IPS-18a (cell line): Measurements from ENCODE around the gene RAPGEF4.

Experiments
- H3K27ac ChIP-seq: one replicate; pipeline ENCODE4 v1.5.1; 2013; ENCODE audit warnings: low read length
- H3K27me3 ChIP-seq: one replicate; pipeline ENCODE4 v1.6.1; 2013; ENCODE audit warnings: mild to moderate bottlenecking, low read length; ENCODE audit not compliant: control insufficient read depth, insufficient read depth
- H3K36me3 ChIP-seq: one replicate; pipeline ENCODE4 v1.6.1; 2013; ENCODE audit warnings: low read depth, low read length; ENCODE audit not compliant: control insufficient read depth
- H3K4me1 ChIP-seq: one replicate; pipeline ENCODE4 v1.6.1; 2013; ENCODE audit warnings: low read depth, low read length; ENCODE audit not compliant: control insufficient read depth
- H3K4me3 ChIP-seq: one replicate; pipeline ENCODE4 v1.5.1; 2013; ENCODE audit warnings: low read length
- H3K9ac ChIP-seq: one replicate; pipeline ENCODE4 v1.6.1; 2013; ENCODE audit warnings: mild to moderate bottlenecking, low read length, moderate library complexity
- H3K9me3 ChIP-seq: one replicate; pipeline ENCODE4 v1.6.1; 2013; ENCODE audit warnings: low read depth, low read length; ENCODE audit not compliant: control insufficient read depth

RAPGEF4 gene

DNA sequence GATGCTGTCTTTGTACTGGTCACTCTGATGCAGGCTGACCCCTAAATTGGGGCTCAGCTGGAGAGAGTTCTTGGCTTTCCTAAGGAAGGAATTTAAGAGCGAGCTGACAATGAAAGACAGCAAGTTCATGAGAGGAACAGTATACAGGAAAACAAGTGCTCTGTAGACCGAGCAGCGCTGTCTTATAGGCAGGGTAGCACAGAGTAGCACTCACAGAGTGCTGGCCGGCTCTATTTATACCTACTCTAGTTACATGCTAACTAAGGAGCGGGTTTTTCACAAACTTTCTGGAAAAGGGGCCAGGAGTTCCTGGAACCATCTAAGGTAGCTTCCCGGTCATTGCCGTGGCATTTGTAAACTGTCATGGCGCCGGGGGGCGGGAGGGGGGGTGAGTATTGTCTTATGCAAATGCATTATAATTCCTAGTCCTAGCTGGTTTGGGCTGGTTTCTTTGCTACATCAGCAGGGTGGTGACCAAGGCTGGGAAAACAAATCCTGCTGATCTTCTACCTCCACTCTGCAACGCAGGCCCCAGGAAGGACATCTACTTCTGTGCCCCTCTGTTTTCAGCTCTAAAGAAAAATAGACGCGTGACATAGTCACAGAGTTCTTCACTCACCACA, 308.4 kb downstream of the RAPGEF4 start:
- Histone ChIP-seq H3K9ac (no peak overlapping the region), H3K27me3 (no peaks in the 10 kb centered on the region), H3K27ac (no peak overlapping the region), H3K4me1 (no peaks in the 10 kb centered on the region), H3K9me3 (no peaks in the 10 kb centered on the region), H3K36me3 (no peaks in the 10 kb centered on the region), H3K4me3 (no peak overlapping the region)

DNA sequence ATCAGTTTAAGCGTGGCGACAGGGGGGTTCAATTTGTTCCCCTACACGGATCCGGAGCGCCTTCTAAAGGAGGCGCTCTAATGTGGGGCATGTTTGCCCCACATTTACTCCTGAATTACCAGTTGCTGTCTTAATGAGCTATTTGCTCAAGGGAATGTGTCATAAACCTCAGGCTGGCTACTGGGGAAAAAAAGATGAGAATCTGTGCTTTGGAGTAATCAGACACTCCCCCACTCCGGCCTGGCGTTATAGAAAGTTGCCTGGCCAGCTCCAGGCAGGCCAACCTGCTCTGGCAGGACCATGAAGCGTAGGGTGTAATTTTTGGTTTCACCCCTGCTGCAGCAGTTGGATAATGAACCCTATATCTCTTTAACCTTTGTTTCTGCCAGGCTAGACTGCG, 309.0 kb downstream of the RAPGEF4 start:
- Histone ChIP-seq H3K27ac (no peak overlapping the region), H3K4me1 (no peaks in the 10 kb centered on the region), H3K9me3 (no peaks in the 10 kb centered on the region), H3K9ac (no peak overlapping the region), H3K4me3 (no peak overlapping the region), H3K36me3 (no peaks in the 10 kb centered on the region), H3K27me3 (no peaks in the 10 kb centered on the region)

DNA sequence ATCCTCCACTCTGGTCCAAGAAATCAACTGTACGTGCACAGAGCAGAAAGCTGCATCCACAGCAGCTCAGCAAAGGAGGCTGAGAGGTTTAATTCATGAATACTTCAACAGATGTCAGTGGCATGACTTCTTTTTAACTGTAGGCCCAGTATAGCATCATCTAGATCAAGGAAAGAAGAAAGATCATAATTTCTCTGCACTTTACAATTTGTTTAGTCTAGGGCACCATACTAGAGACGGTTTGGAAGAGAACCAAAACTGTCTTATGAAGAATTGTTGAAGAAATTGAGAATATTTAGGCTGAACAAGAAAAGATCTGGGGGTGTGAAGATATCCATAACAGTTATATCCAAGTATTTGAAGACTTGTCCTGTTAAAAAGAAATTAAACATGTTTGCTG, 309.5 kb downstream of the RAPGEF4 start:
- H3K27ac ChIP-seq, result no peak overlapping the region

DNA sequence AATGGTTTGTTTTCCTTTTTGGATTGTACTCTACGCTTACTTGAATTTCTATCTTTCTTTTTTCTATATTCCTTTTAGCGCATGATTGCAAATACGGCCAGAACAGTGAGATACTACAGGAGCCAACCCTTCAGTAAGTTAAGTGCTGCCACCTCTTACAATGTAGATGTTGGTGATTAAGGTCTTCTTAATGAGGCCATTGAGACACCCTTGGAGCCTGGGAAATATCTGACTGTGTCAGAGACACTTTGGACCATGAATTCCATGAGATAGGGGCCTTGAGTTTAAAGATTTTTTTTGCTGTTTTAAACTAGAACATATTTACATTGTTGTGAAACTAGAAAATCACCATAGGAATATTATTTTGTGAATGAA, 312.9 kb downstream of the RAPGEF4 start:
- H3K36me3 ChIP-seq, result no peaks in the 10 kb centered on the region
- H3K9ac ChIP-seq, result no peak overlapping the region
- no peak overlapping the region for H3K27ac ChIP-seq
- no peaks in the 10 kb centered on the region for H3K27me3 ChIP-seq
- no peak overlapping the region for H3K4me3 ChIP-seq
- H3K4me1 ChIP-seq, result no peaks in the 10 kb centered on the region
- H3K9me3 ChIP-seq, result no peaks in the 10 kb centered on the region

More for the DNA sequence above, 309.5 kb downstream of the RAPGEF4 start:
- Histone ChIP-seq H3K27me3 (no peaks in the 10 kb centered on the region), H3K36me3 (no peaks in the 10 kb centered on the region), H3K4me3 (no peak overlapping the region), H3K4me1 (no peaks in the 10 kb centered on the region), H3K9me3 (no peaks in the 10 kb centered on the region), H3K9ac (no peak overlapping the region)

DNA sequence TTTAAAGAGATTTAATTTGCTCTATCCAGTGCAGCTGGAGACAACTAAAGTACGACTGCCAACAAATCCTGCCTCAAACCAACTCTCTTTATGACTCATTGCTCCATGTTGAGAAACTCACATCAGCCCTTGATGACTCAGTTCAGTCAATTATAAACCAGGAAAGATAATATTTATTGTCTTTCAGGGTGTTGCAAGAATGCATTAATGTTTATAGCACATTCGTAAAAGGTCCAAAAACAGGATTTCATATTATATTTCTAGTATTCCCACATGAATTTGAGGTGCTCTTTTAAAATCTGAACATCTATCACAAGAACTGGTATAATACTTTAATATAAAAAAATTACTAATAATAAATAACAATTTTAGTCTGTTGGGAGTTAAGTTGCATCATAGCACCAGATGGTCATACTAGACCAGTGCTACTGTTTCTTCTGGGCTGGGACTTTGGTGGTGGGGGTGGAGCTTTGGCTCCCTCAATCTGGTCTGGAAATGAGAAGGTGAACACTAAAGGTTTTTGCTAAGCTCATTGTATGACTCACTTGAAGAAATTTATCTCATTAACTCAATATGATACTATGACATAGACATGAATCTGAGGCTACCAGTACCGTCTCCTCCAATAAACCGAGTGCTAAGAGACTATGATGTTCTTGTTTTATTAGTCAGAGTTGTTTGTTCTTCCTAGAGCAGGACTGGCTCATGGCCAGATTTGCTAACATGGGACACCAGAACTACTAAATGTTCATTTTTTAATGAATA, 313.4 kb downstream of the RAPGEF4 start:
- H3K27ac ChIP-seq, result no peak overlapping the region
- H3K4me3 ChIP-seq, result no peak overlapping the region

DNA sequence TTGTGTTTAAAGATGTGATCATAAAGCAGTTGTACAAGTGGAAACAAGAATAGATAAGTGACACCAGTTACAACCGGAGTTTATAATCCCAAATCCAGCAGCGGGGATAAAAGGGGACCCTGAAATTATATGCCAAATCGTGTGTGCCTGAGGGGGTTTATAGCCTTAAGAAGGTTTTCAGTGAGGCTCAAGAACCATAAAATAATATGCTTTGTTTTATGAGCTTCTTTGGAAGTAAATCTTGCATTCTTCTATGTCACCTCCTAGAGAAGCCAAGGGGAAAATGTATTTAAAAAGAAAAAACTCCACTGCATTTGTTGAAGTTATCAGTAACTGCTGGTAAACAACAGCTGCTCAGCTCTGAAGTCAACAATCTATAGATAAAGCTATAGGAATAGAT, 314.2 kb downstream of the RAPGEF4 start:
- H3K27ac ChIP-seq, result no peak overlapping the region
- no peak overlapping the region for H3K4me3 ChIP-seq
- H3K9ac ChIP-seq, result no peak overlapping the region
- H3K9me3 ChIP-seq, result no peaks in the 10 kb centered on the region
- H3K36me3 ChIP-seq, result no peaks in the 10 kb centered on the region
- no peaks in the 10 kb centered on the region for H3K4me1 ChIP-seq
- no peaks in the 10 kb centered on the region for H3K27me3 ChIP-seq

More for the DNA sequence above, 313.4 kb downstream of the RAPGEF4 start:
- no peak overlapping the region for H3K9ac ChIP-seq
- no peaks in the 10 kb centered on the region for H3K9me3 ChIP-seq
- no peaks in the 10 kb centered on the region for H3K27me3 ChIP-seq
- H3K36me3 ChIP-seq, result no peaks in the 10 kb centered on the region
- no peaks in the 10 kb centered on the region for H3K4me1 ChIP-seq

DNA sequence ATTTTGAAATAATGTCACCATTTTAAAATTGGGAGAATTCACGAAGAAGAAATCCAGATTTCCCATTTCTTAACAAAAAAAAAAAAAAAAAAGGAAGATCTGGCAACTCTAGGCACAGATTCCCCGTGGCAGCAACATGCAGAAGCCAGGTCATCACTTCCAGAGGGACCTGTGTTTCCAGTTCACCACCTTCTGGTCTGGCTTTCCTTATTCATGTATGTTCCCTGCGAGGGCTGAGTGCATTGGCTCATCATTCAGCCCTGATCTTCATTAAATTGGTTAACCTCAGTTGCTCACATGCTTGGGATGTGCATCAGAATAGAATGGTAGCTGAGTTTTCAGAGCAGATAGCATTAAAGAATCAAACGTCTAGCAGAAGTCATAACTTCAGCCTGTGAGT, 315.0 kb downstream of the RAPGEF4 start:
- H3K36me3 ChIP-seq, result no peaks in the 10 kb centered on the region
- no peaks in the 10 kb centered on the region for H3K4me1 ChIP-seq
- H3K27me3 ChIP-seq, result no peaks in the 10 kb centered on the region
- no peak overlapping the region for H3K27ac ChIP-seq
- no peaks in the 10 kb centered on the region for H3K9me3 ChIP-seq
- H3K4me3 ChIP-seq, result no peak overlapping the region
- no peak overlapping the region for H3K9ac ChIP-seq

DNA sequence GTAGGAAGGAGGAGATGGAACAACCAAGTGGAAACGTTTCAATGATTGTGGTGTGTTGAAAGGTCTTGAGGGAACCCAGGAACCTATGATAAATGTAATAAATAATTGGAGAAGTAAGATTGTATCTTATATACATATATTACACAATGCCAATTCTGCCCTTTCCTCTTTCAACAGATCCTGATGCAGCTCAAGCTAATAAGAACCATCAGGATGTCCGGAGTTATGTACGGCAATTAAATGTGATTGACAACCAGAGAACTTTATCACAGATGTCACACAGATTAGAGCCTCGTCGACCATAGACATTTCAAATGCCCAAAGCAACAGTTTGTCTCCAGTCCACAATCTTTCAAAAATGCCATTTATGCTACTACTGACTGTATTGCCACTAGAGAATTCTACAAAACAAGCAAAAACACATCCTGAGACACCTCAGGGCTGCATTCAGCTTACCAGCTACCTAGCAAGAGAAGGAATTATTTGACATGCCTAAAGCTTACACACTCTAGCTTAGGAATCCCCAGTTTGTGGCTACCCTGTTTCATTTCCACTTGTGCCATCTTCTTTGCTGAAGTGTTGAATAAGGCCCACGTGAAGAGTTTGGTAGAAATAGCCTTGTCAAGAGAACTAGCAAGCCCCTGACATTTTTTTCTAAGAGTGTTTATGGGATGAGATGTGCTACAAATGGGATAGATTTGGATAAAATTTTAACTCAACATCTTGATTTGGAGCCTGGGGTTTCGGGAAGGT, 316.0 kb downstream of the RAPGEF4 start:
- Histone ChIP-seq H3K27ac (no peak overlapping the region), H3K4me3 (no peak overlapping the region), H3K9me3 (no peaks in the 10 kb centered on the region), H3K9ac (no peak overlapping the region), H3K4me1 (no peaks in the 10 kb centered on the region), H3K27me3 (no peaks in the 10 kb centered on the region), H3K36me3 (no peaks in the 10 kb centered on the region)

DNA sequence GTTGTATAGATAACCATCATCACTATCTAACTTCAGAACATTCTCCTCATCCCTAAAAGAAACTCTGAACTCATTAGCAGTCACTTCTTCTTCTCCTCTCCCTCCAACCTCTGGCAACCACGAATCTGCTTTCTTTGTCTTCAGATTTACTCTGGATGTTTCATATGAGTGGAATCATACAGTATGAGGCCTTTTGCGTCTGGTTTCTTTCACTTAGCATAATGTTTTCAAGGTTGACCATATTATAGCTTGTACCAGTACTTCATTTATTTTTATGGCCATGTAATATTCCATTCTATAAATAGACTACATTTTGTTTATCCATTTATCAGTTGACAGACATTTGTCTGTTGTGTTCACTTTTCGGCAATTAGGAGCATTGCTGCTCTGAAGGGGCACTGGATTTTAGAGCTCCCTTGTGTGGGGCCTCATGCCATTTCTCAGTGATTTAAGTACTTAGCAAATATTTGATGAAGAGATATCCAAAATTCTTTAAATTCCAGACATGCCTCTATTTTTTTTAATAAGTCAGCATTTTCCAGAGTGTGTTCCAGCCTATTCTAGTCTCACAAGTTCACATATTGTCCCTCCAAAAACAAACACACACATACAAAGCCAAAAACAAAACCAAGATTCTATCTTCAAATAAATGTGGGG, 317.5 kb downstream of the RAPGEF4 start:
- Histone ChIP-seq H3K27ac (no peak overlapping the region), H3K27me3 (no peaks in the 10 kb centered on the region), H3K36me3 (no peaks in the 10 kb centered on the region), H3K4me1 (no peaks in the 10 kb centered on the region), H3K9me3 (no peaks in the 10 kb centered on the region), H3K9ac (no peak overlapping the region), H3K4me3 (no peak overlapping the region)

DNA sequence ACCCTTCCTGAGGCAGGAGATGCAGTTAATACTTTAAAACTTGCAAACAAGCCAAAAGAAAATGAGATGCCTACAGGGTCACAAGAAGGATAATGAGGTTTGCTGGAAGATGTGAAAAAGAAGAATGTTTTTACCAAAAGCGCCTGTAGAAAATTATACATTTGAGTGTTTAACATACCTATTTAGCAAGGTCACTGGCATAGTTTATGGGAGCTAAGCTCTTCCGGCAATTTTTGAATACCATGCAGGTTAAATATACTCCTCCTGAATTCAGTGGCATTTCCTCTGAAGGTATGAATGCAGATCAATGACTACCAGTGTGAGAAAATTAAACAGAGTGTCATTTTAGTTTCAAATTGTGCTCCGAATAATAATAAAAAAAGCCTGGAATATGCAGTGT, 318.8 kb downstream of the RAPGEF4 start:
- no peaks in the 10 kb centered on the region for H3K9me3 ChIP-seq
- no peaks in the 10 kb centered on the region for H3K36me3 ChIP-seq
- no peaks in the 10 kb centered on the region for H3K4me1 ChIP-seq
- H3K9ac ChIP-seq, result no peak overlapping the region
- H3K27me3 ChIP-seq, result no peaks in the 10 kb centered on the region
- no peak overlapping the region for H3K27ac ChIP-seq
- H3K4me3 ChIP-seq, result no peak overlapping the region

DNA sequence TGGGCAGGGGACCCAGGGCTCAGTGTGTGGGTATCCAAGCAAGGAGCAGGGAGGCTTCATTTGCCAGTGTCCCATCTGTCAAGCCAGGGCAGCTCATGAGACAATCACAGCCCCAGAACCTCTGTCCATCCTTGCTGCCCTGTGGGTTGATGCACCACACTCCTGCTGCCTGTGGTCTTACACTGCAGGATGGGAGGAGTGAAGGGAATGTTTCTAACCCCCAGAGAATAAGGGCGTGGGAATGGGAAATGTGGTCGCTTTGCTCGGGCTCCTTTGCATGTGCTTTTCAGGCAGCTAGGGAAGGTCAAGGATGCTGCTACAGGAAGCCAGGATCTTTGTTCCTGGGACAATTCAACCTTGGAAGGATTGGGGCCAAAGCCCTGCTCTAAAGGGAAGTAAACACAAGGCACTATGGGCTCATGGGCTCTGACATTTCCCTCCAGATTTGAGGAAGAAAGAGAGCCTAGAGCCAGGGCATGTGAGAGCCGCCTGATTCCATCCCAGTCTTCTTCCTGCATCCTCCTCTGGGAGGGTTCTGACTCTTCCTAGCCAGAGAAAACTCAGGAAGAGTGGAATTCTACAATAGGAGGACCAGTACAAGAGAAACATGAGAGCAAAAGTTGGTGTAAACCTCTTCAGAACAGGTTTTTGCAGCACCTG, 321.2 kb downstream of the RAPGEF4 start:
- Histone ChIP-seq H3K27ac (no peak overlapping the region), H3K4me3 (no peak overlapping the region), H3K4me1 (no peaks in the 10 kb centered on the region), H3K9me3 (no peaks in the 10 kb centered on the region), H3K27me3 (no peaks in the 10 kb centered on the region), H3K9ac (no peak overlapping the region), H3K36me3 (no peaks in the 10 kb centered on the region)
